DMS 273 treated with DMSO at 0.1 percent for 48 hours (cell line): Measurements from ENCODE around the gene ABCB7.
"Not testable (repeated sequence)": the region's sequence is repeated elsewhere in the genome, so short reads cannot be mapped to it uniquely, and the experiment has no call there.

Experiments
- DNase-seq: peaks from one replicate; lab custom pipeline; 2025; lab: John Stamatoyannopoulos, UW

ABCB7 gene

GRCh38 chrX:75155827-75156525, at the start of gene ABCB7:
Gene ABCB7 (minus strand): TSS chrX:75156283. CDS start chrX:75156272, 11 bp downstream.
- peak; percentile 56 for DNase-seq

GRCh38 chrX:75188415-75189206, 32.5 kb upstream of the ABCB7 start:
- DNase-seq, result not testable (repeated sequence)

- DNase-seq, result no peak
Observed at GRCh38 chrX:75181721-75182120, 25.6 kb upstream of the ABCB7 start.

- not testable (repeated sequence) for DNase-seq
Observed at GRCh38 chrX:75179536-75180293, 23.6 kb upstream of the ABCB7 start.

GRCh38 chrX:75172257-75172890, 16.3 kb upstream of the ABCB7 start:
- not testable (repeated sequence) for DNase-seq

- no peak for DNase-seq
Observed at GRCh38 chrX:75158054-75158453, 2.0 kb upstream of the ABCB7 start.

- DNase-seq, result no peak
Observed at GRCh38 chrX:75156531-75156945, 455 bp upstream of the ABCB7 start.

GRCh38 chrX:75155447-75155826, 646 bp downstream of the ABCB7 start:
- DNase-seq, result no peak

- DNase-seq, result no peak
Observed at GRCh38 chrX:75154871-75155270, 1.2 kb downstream of the ABCB7 start.

DNA sequence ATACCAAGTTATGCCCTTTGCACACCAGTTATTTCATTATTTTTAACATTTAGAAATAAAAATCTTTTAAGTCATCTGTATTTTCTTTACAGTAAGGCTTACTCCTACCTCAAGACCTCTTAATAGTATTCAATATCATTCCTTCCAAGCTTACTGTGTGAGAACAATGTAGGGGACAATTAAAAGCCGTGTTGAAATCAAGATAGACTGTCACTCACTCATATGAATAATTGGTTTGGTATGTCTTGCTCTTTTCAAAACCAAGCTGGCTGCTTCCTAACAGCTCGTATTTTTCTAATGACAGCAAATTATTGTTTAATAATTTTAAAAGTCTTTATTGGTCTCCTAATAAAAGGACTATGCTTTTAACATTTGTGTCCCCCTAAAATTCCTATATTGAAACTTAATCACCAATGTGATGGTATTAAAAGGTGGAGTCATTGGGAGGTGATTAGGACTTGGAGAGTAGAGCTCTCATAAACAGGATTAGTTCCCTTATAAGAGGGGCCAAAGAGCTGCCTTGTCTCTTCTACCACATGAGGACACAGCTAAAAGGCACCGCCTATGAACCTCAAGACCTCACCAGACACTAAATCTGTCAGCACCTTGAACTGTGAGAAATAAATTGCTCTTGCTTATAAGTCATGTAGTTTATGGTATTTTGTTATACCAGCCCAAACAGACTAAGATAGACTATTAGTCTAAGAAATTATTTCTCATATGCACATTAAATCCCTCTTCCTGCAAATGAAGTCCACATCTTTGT, 4.1 kb downstream of the ABCB7 start:
- DNase-seq, result no peak

- DNase-seq, result no peak
Observed at GRCh38 chrX:75149654-75150053, 6.4 kb downstream of the ABCB7 start.

GRCh38 chrX:75132672-75133071, 23.4 kb downstream of the ABCB7 start:
- no peak for DNase-seq

- DNase-seq, result no peak
Observed at GRCh38 chrX:75131973-75132627, 24.0 kb downstream of the ABCB7 start.

- not testable (repeated sequence) for DNase-seq
Observed at GRCh38 chrX:75129069-75129468, 27.0 kb downstream of the ABCB7 start.

DNA sequence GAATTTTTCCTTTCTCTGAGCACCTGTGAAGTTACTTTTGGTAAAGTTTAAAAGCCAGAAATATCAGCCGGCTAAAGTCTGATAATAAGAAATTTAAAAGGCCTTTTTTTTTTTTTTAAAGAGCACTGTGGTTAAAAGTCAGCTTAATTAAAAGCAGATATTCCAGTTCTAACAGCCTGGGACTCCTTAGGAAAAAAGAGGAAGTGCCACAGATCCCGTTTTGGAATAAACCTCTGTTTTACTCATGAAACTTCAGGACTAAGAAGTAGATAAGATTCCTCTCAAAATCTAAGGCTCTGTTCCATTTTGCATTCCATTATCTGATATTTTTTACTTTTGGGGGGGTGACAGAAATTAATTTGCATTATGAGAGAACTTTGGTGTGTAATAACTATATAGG, 37.8 kb downstream of the ABCB7 start:
- DNase-seq, result no peak

DNA sequence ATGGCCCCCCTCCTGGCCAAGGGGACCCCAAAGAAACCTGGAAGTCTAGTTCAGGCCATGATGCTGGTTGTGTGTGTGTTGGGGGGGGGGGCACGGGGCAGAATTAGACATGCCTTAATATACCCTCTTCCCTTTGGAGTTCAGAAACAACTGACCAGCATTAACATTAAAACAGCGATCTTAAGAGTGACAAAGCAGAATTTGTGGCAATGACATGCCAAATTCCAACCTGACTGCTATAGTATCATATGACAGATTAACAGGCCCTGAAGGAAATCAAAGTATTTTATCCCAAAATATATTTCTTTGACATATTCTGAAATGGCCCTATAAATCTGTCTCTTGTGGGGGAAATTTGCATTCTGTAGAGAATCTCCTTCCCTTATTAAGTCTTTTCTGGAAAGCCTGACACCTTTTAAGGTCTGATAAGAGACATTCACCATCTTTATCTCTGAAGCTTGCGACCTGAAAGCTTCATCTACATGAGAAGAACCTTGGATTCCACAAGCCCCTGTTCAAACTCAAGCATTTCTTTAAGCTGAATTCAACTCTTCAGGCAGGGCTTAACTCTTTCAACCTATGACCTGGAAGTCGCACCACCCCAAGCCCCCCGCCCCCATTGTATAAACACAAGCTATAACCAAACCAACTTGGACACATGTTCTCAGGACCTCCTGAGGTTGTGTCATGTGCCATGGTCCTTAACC, 40.2 kb downstream of the ABCB7 start:
- no peak for DNase-seq

- no peak for DNase-seq
Observed at GRCh38 chrX:75114638-75115037, 41.4 kb downstream of the ABCB7 start.

GRCh38 chrX:75113664-75114063, 42.4 kb downstream of the ABCB7 start:
- no peak for DNase-seq

DNA sequence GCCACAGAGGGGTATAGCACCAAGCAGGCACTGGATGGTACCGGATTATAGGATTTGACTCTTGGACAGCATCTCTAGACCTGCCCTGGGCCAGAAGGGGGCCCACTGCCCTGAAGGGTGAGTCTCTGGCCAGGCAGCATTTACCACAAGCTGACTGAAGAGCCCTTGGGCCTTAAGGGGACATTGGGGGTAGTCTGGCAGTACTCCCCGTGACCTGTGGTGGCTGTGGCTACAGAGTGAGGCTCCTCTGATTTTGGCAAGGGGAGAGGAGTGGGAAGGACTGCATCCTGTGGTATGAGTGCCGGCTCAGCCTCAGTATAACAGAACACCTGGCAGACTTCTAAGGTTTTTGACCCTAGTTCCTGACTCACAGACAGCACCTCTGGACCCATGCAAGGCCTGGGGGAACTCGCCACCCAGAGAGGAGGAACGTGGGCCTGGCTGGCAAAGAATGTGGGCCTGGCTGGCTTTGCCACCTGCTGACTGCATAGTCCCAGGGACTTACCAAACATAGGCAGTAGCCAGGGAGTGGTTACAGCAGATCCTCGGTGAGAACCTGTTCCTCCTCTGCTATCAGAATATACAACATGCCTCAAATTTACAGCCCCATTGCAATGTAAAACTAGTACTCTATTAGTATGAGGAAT, 48.1 kb downstream of the ABCB7 start:
- DNase-seq, result no peak

GRCh38 chrX:75106772-75107171, 49.3 kb downstream of the ABCB7 start:
- DNase-seq, result no peak
